Osteoblast (primary cell): Measurements from ENCODE around the gene TTLL1. TPM values are rescaled to one million over a fixed set of nuclear protein-coding genes. Genes with fewer than 3 reads are reported as not detected.

ENCODE experiments used
- DNase-seq: peaks from one replicate; pipeline ENCODE4 v3.0.0; 2011; ENCODE audit warnings: low spot score, mixed read lengths; ENCODE audit not compliant: insufficient read length; ENCODE audit errors: missing footprints
- H2AFZ ChIP-seq: 2 replicates; pipeline ENCODE4 v1.6.0; 2011; ENCODE audit warnings: mild to moderate bottlenecking, low read length
- H3K27ac ChIP-seq: 2 replicates; pipeline ENCODE4 v1.5.1; 2011; ENCODE audit warnings: mild to moderate bottlenecking, low read depth, low read length, moderate library complexity
- H3K27me3 ChIP-seq: 2 replicates; pipeline ENCODE4 v1.6.0; 2012; ENCODE audit warnings: mild to moderate bottlenecking, control low read depth, inconsistent platforms, low read length, moderate library complexity; ENCODE audit not compliant: insufficient read depth
- H3K36me3 ChIP-seq: 2 replicates; pipeline ENCODE4 v1.5.1; 2011; ENCODE audit warnings: mild to moderate bottlenecking, low read length, control low read depth, moderate library complexity; ENCODE audit not compliant: insufficient read depth
- H3K4me1 ChIP-seq: 2 replicates; pipeline ENCODE4 v1.5.1; 2011; ENCODE audit warnings: mild to moderate bottlenecking, low read length, control low read depth, moderate library complexity; ENCODE audit not compliant: insufficient read depth
- H3K4me2 ChIP-seq: 2 replicates; pipeline ENCODE4 v1.6.0; 2011; ENCODE audit warnings: mild to moderate bottlenecking, low read length; ENCODE audit not compliant: insufficient read depth
- H3K4me3 ChIP-seq: fragments of 200-600 bp; sonication (generic); 3 replicates; pipeline ENCODE4 v1.5.1; 2012; ENCODE audit warnings: mild to moderate bottlenecking, low read length, inconsistent platforms; ENCODE audit not compliant: insufficient read depth
- H3K79me2 ChIP-seq: 2 replicates; pipeline ENCODE4 v1.6.0; 2012; ENCODE audit warnings: mild to moderate bottlenecking, low read length, control low read depth, inconsistent platforms; ENCODE audit not compliant: insufficient read depth
- H3K9me3 ChIP-seq: 2 replicates; pipeline ENCODE4 v1.5.1; 2011; ENCODE audit warnings: low read depth, low read length, control low read depth
- H4K20me1 ChIP-seq: 2 replicates; pipeline ENCODE4 v1.6.0; 2012; ENCODE audit warnings: mild to moderate bottlenecking, low read length, control low read depth; ENCODE audit not compliant: insufficient read depth
- total RNA-seq: library from RNA; depleted of rRNA; stranded (reverse); fragments of >200 nt; gene quantifications from 2 replicates; pipeline ENCODE4 v1.2.3, GENCODE V29; 2012
- TF ChIP-seq, protein P1 (sequence below): IDR thresholded peaks from 2 replicates; pipeline ENCODE4 v1.5.1; 2011; ENCODE audit warnings: mild to moderate bottlenecking, low read depth, low read length, moderate library complexity; ENCODE audit errors: extremely low read depth

TTLL1 gene
- total RNA-seq, 1 donor = 15.9 TPM

- peak overlapping the region; percentile 56 for H3K4me2 ChIP-seq
Measured at GRCh38 chr22:43036282-43036829, 52.8 kb downstream of the TTLL1 start.

DNA sequence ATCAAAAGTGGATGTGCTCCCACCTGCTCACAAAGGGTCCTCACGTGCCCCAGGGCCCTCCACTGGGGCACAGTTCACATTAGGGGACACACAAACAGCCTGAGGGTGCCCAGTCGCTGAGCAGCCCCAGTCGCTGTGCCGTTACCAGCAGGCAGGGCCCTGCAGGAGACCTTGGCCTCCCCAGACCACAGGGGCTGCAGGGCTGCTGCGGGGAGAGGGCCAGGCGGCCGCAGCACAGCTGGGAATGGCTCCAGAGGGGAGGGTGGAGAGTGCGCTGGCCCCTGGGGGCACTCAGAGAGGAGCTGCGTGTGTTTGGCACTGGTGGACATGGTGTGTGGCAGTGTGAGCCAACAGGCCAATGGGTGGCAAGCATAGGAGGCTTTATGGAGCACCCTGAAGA, 53.9 kb downstream of the TTLL1 start:
- no peaks in the 10 kb centered on the region for H4K20me1 ChIP-seq
- no peak overlapping the region for H3K4me2 ChIP-seq
- no peak for DNase-seq
- H3K79me2 ChIP-seq = no peaks in the 10 kb centered on the region
- TF ChIP-seq, protein P1, sequence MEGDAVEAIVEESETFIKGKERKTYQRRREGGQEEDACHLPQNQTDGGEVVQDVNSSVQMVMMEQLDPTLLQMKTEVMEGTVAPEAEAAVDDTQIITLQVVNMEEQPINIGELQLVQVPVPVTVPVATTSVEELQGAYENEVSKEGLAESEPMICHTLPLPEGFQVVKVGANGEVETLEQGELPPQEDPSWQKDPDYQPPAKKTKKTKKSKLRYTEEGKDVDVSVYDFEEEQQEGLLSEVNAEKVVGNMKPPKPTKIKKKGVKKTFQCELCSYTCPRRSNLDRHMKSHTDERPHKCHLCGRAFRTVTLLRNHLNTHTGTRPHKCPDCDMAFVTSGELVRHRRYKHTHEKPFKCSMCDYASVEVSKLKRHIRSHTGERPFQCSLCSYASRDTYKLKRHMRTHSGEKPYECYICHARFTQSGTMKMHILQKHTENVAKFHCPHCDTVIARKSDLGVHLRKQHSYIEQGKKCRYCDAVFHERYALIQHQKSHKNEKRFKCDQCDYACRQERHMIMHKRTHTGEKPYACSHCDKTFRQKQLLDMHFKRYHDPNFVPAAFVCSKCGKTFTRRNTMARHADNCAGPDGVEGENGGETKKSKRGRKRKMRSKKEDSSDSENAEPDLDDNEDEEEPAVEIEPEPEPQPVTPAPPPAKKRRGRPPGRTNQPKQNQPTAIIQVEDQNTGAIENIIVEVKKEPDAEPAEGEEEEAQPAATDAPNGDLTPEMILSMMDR = no peak
- H3K27me3 ChIP-seq = no peaks in the 10 kb centered on the region
- peaks cover 9% of the 10 kb centered on the region for H3K4me1 ChIP-seq
- H3K36me3 ChIP-seq = no peaks in the 10 kb centered on the region
- no peak overlapping the region for H3K4me3 ChIP-seq
- no peak overlapping the region for H2AFZ ChIP-seq
- H3K9me3 ChIP-seq = no peaks in the 10 kb centered on the region
- no peak overlapping the region for H3K27ac ChIP-seq

More at GRCh38 chr22:43036282-43036829, 52.8 kb downstream of the TTLL1 start:
- Histone ChIP-seq H3K4me1 (peaks cover 9% of the 10 kb centered on the region), H3K4me3 (no peak overlapping the region), H4K20me1 (no peaks in the 10 kb centered on the region), H3K27ac (peak overlapping the region; percentile 65), H3K36me3 (no peaks in the 10 kb centered on the region), H3K9me3 (no peaks in the 10 kb centered on the region), H2AFZ (no peak overlapping the region), H3K79me2 (no peaks in the 10 kb centered on the region), H3K27me3 (no peaks in the 10 kb centered on the region)
- TF ChIP-seq, protein P1 = no peak
- peak; percentile 90 for DNase-seq

- TF ChIP-seq, protein P1 = no peak
Measured at GRCh38 chr22:43031617-43032016, 57.6 kb downstream of the TTLL1 start.

DNA sequence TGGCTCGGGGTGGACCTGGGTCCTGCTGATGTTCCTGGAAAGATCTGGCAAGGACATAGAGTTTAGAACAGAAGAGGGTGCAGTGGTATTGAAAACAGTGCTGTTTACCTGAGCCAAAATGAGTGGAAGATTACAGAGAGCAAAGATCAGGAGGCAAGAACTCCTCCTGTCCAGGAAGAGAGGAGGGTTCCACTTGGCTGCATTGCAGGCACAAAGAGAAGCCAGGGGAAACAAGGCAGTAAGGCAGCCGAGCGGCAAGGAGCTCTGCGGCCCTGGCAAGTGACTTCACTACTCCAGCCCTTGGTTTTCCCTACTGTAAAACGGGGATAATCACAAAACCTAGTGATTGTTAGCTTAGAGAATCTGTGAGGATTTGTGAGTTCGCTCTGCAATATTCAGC, 70.6 kb downstream of the TTLL1 start:
- Histone ChIP-seq H3K9me3 (no peaks in the 10 kb centered on the region), H3K36me3 (no peaks in the 10 kb centered on the region), H3K4me2 (no peak overlapping the region), H3K27ac (no peak overlapping the region), H3K4me3 (no peak overlapping the region), H2AFZ (no peak overlapping the region), H3K79me2 (peaks cover 11% of the 10 kb centered on the region), H4K20me1 (peaks cover 5% of the 10 kb centered on the region), H3K27me3 (no peaks in the 10 kb centered on the region), H3K4me1 (peaks cover 20% of the 10 kb centered on the region)
- peak; percentile 21 for DNase-seq
- TF ChIP-seq, protein P1 = no peak

More at GRCh38 chr22:43031617-43032016, 57.6 kb downstream of the TTLL1 start:
- Histone ChIP-seq H3K9me3 (no peaks in the 10 kb centered on the region), H3K4me3 (no peak overlapping the region), H3K27ac (no peak overlapping the region), H3K36me3 (no peaks in the 10 kb centered on the region), H3K79me2 (no peaks in the 10 kb centered on the region), H3K4me1 (peaks cover 8% of the 10 kb centered on the region), H3K4me2 (no peak overlapping the region), H3K27me3 (no peaks in the 10 kb centered on the region), H4K20me1 (no peaks in the 10 kb centered on the region), H2AFZ (no peak overlapping the region)
- DNase-seq = peak; percentile 46
